WTC11 (cell line): ENCODE measurements around the gene EFHC2. TPM values are rescaled to one million over a fixed set of nuclear protein-coding genes. Genes with fewer than 3 reads are reported as not detected.

ENCODE experiments used
- ATAC-seq: fragments of 200-7000 bp; cut with Tn5 transposase; 2 replicates; pipeline ENCODE4 v1.10.0; 2021; ENCODE audit warnings: mild to moderate bottlenecking, moderate library complexity
- CTCF ChIA-PET: fragments of 300-600 bp; sonication (Branson Sonifier 250); formaldehyde crosslinking; loops from one replicate; lab custom pipeline; 2021; ENCODE audit warnings: antibody characterized with exemption; lab: Charles Lee
- POLR2A ChIA-PET: fragments of 350-600 bp; sonication (Branson Sonifier 250); formaldehyde crosslinking; loops from one replicate; lab custom pipeline; 2021; ENCODE audit warnings: antibody characterized with exemption; lab: Charles Lee
- DNase-seq: peaks from one replicate; pipeline ENCODE4 v3.0.0; 2021; ENCODE audit warnings: low spot score
- H3K27ac Mint-ChIP-seq: 2 replicates; pipeline ENCODE4 v1.8.0; 2021; ENCODE audit warnings: mixed read lengths
- H3K27me3 Mint-ChIP-seq: 2 replicates; pipeline ENCODE4 v1.8.0; 2021; ENCODE audit warnings: low read depth, mild to moderate bottlenecking, moderate library complexity, mixed read lengths
- H3K36me3 Mint-ChIP-seq: 2 replicates; pipeline ENCODE4 v1.8.0; 2021; ENCODE audit warnings: mixed read lengths
- H3K4me1 Mint-ChIP-seq: 2 replicates; pipeline ENCODE4 v1.8.0; 2022; ENCODE audit warnings: mixed read lengths
- H3K4me3 Mint-ChIP-seq: 2 replicates; pipeline ENCODE4 v1.8.0; 2021; ENCODE audit warnings: mild to moderate bottlenecking, moderate library complexity, mixed read lengths
- H3K9me3 Mint-ChIP-seq: 2 replicates; pipeline ENCODE4 v1.8.0; 2021; ENCODE audit warnings: mixed read lengths
- FOXP1 ChIP-seq: sonication (generic); formaldehyde crosslinking; IDR thresholded peaks from 2 replicates; pipeline ENCODE4 v1.8.0; 2022; ENCODE audit warnings: missing genetic modification reagents, mild to moderate bottlenecking, moderate library complexity, borderline replicate concordance
- IRF2 ChIP-seq: sonication (generic); formaldehyde crosslinking; IDR thresholded peaks from 2 replicates; pipeline ENCODE4 v1.8.0; 2022; ENCODE audit warnings: low read depth, missing genetic modification reagents, borderline replicate concordance
- JAZF1 ChIP-seq: fragments of 250-450 bp; sonication (Bioruptor Pico); IDR thresholded peaks from 2 replicates; pipeline ENCODE4 v1.9.0; 2021; ENCODE audit warnings: moderate library complexity, mild to moderate bottlenecking, inconsistent platforms
- JUN ChIP-seq: sonication (generic); formaldehyde crosslinking; IDR thresholded peaks from 2 replicates; pipeline ENCODE4 v1.8.0; 2023; ENCODE audit warnings: mild to moderate bottlenecking, missing genetic modification reagents
- MYBL2 ChIP-seq: sonication (generic); formaldehyde crosslinking; IDR thresholded peaks from 2 replicates; pipeline ENCODE4 v1.8.1; 2023; ENCODE audit warnings: mild to moderate bottlenecking, moderate library complexity, missing genetic modification reagents
- NR1H2 ChIP-seq: sonication (generic); formaldehyde crosslinking; IDR thresholded peaks from 2 replicates; pipeline ENCODE4 v1.9.0; 2021; ENCODE audit warnings: mild to moderate bottlenecking, moderate library complexity, missing genetic modification reagents
- NR2C2 ChIP-seq: sonication (generic); formaldehyde crosslinking; IDR thresholded peaks from 2 replicates; pipeline ENCODE4 v1.8.0; 2022; ENCODE audit warnings: mild to moderate bottlenecking, missing genetic modification reagents
- NR3C1 ChIP-seq: sonication (generic); formaldehyde crosslinking; conservative IDR thresholded peaks from 2 replicates; pipeline ENCODE4 v1.8.1; 2023; ENCODE audit warnings: low read depth, mild to moderate bottlenecking, missing genetic modification reagents
- TEAD1 ChIP-seq: sonication (generic); formaldehyde crosslinking; IDR thresholded peaks from 2 replicates; pipeline ENCODE4 v1.8.0; 2022; ENCODE audit warnings: mild to moderate bottlenecking, missing genetic modification reagents
- ZNF263 ChIP-seq: sonication (generic); formaldehyde crosslinking; IDR thresholded peaks from 2 replicates; pipeline ENCODE4 v1.8.1; 2022; ENCODE audit warnings: low read depth, mild to moderate bottlenecking, moderate library complexity, missing genetic modification reagents
- ZNF317 ChIP-seq: sonication (generic); formaldehyde crosslinking; IDR thresholded peaks from 2 replicates; pipeline ENCODE4 v1.8.1; 2023; ENCODE audit warnings: low read depth, mild to moderate bottlenecking, moderate library complexity, missing genetic modification reagents, borderline replicate concordance
- ZNF416 ChIP-seq: fragments of 250-450 bp; sonication (Bioruptor Pico); IDR thresholded peaks from 2 replicates; pipeline ENCODE4 v1.9.0; 2021; ENCODE audit warnings: mild to moderate bottlenecking, inconsistent platforms
- ZNF423 ChIP-seq: fragments of 250-450 bp; sonication (Bioruptor Pico); IDR thresholded peaks from 2 replicates; pipeline ENCODE4 v2.1.2; 2022; ENCODE audit warnings: mild to moderate bottlenecking, moderate library complexity
- total RNA-seq: library from RNA; stranded (reverse); gene quantifications from 3 replicates; pipeline ENCODE4 v1.2.3, GENCODE V29; 2021
- TF ChIP-seq, protein P1 (sequence below): sonication (generic); formaldehyde crosslinking; IDR thresholded peaks from 2 replicates; pipeline ENCODE4 v1.8.0; 2022; ENCODE audit warnings: mild to moderate bottlenecking, missing genetic modification reagents
- TF ChIP-seq, protein P2 (sequence below): sonication (generic); formaldehyde crosslinking; IDR thresholded peaks from 2 replicates; pipeline ENCODE4 v1.8.0; 2023; ENCODE audit warnings: mild to moderate bottlenecking, missing genetic modification reagents
- TF ChIP-seq, protein P3 (sequence below): sonication (generic); formaldehyde crosslinking; IDR thresholded peaks from 2 replicates; pipeline ENCODE4 v1.8.1; 2023; ENCODE audit warnings: mild to moderate bottlenecking, missing genetic modification reagents
- TF ChIP-seq, protein P4 (sequence below): sonication (generic); formaldehyde crosslinking; IDR thresholded peaks from 2 replicates; pipeline ENCODE4 v1.8.1; 2023; ENCODE audit warnings: mild to moderate bottlenecking, moderate library complexity, missing genetic modification reagents
- TF ChIP-seq, protein P5 (sequence below): sonication (generic); formaldehyde crosslinking; IDR thresholded peaks from 2 replicates; pipeline ENCODE4 v1.8.0; 2023; ENCODE audit warnings: missing genetic modification reagents, mild to moderate bottlenecking, borderline replicate concordance
- TF ChIP-seq, protein P6 (sequence below): sonication (generic); formaldehyde crosslinking; IDR thresholded peaks from 2 replicates; pipeline ENCODE4 v1.8.1; 2022; ENCODE audit warnings: low read depth, missing genetic modification reagents, borderline replicate concordance
- TF ChIP-seq, protein P7 (sequence below): sonication (generic); formaldehyde crosslinking; IDR thresholded peaks from 2 replicates; pipeline ENCODE4 v1.8.1; 2022; ENCODE audit warnings: mild to moderate bottlenecking, moderate library complexity, missing genetic modification reagents
- TF ChIP-seq, protein P8 (sequence below): sonication (generic); formaldehyde crosslinking; IDR thresholded peaks from 2 replicates; pipeline ENCODE4 v1.8.1; 2023; ENCODE audit warnings: mild to moderate bottlenecking, missing genetic modification reagents, moderate library complexity

The EFHC2 gene
- total RNA-seq, 1 experiment from 2014 or later: 2.1 TPM

DNA sequence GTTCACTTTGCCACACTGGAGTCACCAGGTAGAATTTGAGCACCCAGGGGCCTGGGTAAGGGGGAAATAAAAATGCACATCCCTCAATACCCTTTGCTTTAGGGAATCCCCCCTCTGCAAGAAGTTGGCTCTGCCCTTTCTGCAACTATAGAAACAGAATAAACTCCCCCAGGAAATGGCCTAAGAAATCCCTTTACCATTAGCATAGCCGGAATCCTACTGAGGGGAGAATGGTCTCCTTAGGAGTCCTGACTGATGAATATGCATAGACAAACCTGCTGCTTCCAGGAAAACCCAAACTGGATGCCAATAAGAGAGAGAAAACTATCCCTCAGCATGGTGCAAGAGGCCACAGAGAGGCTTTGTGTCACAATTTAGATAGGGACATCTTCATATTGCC lies 11.0 kb downstream of the EFHC2 start:
- Mint-ChIP-seq H3K4me3 (no peak overlapping the region), H3K27me3 (no peaks in the 10 kb centered on the region), H3K4me1 (peaks cover 24% of the 10 kb centered on the region), H3K36me3 (no peaks in the 10 kb centered on the region; the same call in 1 of the 2 replicates), H3K27ac (peak overlapping the region; percentile 97), H3K9me3 (no peaks in the 10 kb centered on the region)
- DNase-seq (no peak), ATAC-seq (peak; percentile 95)
- ChIA-PET CTCF (interaction anchor here (0.6 kb wide), 1 partner anchor 108 kb away, joined by 3 read pairs; no protein-coding TSS in a partner anchor), POLR2A (interaction anchor here (0.6 kb wide), 1 partner anchor 27 kb away, joined by 4 read pairs; no protein-coding TSS in a partner anchor)
- TF ChIP-seq, protein P1, sequence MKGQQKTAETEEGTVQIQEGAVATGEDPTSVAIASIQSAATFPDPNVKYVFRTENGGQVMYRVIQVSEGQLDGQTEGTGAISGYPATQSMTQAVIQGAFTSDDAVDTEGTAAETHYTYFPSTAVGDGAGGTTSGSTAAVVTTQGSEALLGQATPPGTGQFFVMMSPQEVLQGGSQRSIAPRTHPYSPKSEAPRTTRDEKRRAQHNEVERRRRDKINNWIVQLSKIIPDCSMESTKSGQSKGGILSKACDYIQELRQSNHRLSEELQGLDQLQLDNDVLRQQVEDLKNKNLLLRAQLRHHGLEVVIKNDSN (CRISPR knock-in tag): no peak
- TF ChIP-seq, protein P2, sequence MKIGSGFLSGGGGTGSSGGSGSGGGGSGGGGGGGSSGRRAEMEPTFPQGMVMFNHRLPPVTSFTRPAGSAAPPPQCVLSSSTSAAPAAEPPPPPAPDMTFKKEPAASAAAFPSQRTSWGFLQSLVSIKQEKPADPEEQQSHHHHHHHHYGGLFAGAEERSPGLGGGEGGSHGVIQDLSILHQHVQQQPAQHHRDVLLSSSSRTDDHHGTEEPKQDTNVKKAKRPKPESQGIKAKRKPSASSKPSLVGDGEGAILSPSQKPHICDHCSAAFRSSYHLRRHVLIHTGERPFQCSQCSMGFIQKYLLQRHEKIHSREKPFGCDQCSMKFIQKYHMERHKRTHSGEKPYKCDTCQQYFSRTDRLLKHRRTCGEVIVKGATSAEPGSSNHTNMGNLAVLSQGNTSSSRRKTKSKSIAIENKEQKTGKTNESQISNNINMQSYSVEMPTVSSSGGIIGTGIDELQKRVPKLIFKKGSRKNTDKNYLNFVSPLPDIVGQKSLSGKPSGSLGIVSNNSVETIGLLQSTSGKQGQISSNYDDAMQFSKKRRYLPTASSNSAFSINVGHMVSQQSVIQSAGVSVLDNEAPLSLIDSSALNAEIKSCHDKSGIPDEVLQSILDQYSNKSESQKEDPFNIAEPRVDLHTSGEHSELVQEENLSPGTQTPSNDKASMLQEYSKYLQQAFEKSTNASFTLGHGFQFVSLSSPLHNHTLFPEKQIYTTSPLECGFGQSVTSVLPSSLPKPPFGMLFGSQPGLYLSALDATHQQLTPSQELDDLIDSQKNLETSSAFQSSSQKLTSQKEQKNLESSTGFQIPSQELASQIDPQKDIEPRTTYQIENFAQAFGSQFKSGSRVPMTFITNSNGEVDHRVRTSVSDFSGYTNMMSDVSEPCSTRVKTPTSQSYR (CRISPR knock-in tag): no peak
- no peak for TF ChIP-seq JUN
- TF ChIP-seq ZNF423 (CRISPR knock-in tag): peak; percentile 41; the same call in 1 of the 2 replicates
- no peak for TF ChIP-seq IRF2
- no peak for TF ChIP-seq MYBL2 (CRISPR knock-in tag)
- TF ChIP-seq NR1H2 (CRISPR knock-in tag): no peak
- TF ChIP-seq ZNF263: no peak
- TF ChIP-seq, protein P3, sequence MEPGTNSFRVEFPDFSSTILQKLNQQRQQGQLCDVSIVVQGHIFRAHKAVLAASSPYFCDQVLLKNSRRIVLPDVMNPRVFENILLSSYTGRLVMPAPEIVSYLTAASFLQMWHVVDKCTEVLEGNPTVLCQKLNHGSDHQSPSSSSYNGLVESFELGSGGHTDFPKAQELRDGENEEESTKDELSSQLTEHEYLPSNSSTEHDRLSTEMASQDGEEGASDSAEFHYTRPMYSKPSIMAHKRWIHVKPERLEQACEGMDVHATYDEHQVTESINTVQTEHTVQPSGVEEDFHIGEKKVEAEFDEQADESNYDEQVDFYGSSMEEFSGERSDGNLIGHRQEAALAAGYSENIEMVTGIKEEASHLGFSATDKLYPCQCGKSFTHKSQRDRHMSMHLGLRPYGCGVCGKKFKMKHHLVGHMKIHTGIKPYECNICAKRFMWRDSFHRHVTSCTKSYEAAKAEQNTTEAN (CRISPR knock-in tag): no peak
- no peak for TF ChIP-seq NR3C1 (CRISPR knock-in tag)
- TF ChIP-seq, protein P4, sequence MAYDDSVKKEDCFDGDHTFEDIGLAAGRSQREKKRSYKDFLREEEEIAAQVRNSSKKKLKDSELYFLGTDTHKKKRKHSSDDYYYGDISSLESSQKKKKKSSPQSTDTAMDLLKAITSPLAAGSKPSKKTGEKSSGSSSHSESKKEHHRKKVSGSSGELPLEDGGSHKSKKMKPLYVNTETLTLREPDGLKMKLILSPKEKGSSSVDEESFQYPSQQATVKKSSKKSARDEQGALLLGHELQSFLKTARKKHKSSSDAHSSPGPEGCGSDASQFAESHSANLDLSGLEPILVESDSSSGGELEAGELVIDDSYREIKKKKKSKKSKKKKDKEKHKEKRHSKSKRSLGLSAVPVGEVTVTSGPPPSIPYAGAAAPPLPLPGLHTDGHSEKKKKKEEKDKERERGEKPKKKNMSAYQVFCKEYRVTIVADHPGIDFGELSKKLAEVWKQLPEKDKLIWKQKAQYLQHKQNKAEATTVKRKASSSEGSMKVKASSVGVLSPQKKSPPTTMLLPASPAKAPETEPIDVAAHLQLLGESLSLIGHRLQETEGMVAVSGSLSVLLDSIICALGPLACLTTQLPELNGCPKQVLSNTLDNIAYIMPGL (CRISPR knock-in tag): no peak
- no peak for TF ChIP-seq FOXP1 (CRISPR knock-in tag)
- no peak for TF ChIP-seq ZNF317 (CRISPR knock-in tag)
- TF ChIP-seq, protein P5, sequence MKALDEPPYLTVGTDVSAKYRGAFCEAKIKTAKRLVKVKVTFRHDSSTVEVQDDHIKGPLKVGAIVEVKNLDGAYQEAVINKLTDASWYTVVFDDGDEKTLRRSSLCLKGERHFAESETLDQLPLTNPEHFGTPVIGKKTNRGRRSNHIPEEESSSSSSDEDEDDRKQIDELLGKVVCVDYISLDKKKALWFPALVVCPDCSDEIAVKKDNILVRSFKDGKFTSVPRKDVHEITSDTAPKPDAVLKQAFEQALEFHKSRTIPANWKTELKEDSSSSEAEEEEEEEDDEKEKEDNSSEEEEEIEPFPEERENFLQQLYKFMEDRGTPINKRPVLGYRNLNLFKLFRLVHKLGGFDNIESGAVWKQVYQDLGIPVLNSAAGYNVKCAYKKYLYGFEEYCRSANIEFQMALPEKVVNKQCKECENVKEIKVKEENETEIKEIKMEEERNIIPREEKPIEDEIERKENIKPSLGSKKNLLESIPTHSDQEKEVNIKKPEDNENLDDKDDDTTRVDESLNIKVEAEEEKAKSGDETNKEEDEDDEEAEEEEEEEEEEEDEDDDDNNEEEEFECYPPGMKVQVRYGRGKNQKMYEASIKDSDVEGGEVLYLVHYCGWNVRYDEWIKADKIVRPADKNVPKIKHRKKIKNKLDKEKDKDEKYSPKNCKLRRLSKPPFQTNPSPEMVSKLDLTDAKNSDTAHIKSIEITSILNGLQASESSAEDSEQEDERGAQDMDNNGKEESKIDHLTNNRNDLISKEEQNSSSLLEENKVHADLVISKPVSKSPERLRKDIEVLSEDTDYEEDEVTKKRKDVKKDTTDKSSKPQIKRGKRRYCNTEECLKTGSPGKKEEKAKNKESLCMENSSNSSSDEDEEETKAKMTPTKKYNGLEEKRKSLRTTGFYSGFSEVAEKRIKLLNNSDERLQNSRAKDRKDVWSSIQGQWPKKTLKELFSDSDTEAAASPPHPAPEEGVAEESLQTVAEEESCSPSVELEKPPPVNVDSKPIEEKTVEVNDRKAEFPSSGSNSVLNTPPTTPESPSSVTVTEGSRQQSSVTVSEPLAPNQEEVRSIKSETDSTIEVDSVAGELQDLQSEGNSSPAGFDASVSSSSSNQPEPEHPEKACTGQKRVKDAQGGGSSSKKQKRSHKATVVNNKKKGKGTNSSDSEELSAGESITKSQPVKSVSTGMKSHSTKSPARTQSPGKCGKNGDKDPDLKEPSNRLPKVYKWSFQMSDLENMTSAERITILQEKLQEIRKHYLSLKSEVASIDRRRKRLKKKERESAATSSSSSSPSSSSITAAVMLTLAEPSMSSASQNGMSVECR (CRISPR knock-in tag): no peak
- TF ChIP-seq NR2C2: no peak
- TF ChIP-seq TEAD1 (CRISPR knock-in tag): no peak
- TF ChIP-seq, protein P6, sequence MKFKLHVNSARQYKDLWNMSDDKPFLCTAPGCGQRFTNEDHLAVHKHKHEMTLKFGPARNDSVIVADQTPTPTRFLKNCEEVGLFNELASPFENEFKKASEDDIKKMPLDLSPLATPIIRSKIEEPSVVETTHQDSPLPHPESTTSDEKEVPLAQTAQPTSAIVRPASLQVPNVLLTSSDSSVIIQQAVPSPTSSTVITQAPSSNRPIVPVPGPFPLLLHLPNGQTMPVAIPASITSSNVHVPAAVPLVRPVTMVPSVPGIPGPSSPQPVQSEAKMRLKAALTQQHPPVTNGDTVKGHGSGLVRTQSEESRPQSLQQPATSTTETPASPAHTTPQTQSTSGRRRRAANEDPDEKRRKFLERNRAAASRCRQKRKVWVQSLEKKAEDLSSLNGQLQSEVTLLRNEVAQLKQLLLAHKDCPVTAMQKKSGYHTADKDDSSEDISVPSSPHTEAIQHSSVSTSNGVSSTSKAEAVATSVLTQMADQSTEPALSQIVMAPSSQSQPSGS (CRISPR knock-in tag): no peak
- TF ChIP-seq, protein P7, sequence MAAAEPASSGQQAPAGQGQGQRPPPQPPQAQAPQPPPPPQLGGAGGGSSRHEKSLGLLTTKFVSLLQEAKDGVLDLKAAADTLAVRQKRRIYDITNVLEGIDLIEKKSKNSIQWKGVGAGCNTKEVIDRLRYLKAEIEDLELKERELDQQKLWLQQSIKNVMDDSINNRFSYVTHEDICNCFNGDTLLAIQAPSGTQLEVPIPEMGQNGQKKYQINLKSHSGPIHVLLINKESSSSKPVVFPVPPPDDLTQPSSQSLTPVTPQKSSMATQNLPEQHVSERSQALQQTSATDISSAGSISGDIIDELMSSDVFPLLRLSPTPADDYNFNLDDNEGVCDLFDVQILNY: no peak
- no peak for TF ChIP-seq JAZF1
- no peak for TF ChIP-seq ZNF416
- TF ChIP-seq, protein P8, sequence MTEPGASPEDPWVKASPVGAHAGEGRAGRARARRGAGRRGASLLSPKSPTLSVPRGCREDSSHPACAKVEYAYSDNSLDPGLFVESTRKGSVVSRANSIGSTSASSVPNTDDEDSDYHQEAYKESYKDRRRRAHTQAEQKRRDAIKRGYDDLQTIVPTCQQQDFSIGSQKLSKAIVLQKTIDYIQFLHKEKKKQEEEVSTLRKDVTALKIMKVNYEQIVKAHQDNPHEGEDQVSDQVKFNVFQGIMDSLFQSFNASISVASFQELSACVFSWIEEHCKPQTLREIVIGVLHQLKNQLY (CRISPR knock-in tag): no peak
